Astrocyte of the spinal cord (primary cell): ENCODE results near the gene GLS.
"Not testable (repeated sequence)": the region's sequence is repeated elsewhere in the genome, so short reads cannot be mapped to it uniquely, and the experiment has no call there.

ENCODE experiments used
- DNase-seq: peaks from one replicate; pipeline ENCODE4 v3.0.0; 2011; ENCODE audit warnings: low read depth, low spot score
- H3K4me3 ChIP-seq: 2 replicates; pipeline ENCODE4 v1.5.1; 2011; ENCODE audit warnings: low read depth, mild to moderate bottlenecking, low read length, moderate library complexity
- CTCF ChIP-seq: IDR thresholded peaks from 2 replicates; pipeline ENCODE4 v1.5.1; 2012; ENCODE audit warnings: low read depth, mild to moderate bottlenecking, low read length, inconsistent platforms
- in situ Hi-C: cut with HindIII; loops from 2 replicates; pipeline ENCODE4 v1.10.0; 2017; ENCODE audit warnings: low sequenced_read_pairs

GLS gene

GRCh38 chr2:190882856-190883582 lies 2.4 kb downstream of the GLS start:
- DNase-seq, result no peak
- in situ Hi-C loops, result no loop called here
- H3K4me3 ChIP-seq, result peak overlapping the region; percentile 86
- TF ChIP-seq CTCF, result no peak

- DNase-seq, in situ Hi-C loops, H3K4me3 ChIP-seq: not testable (repeated sequence)
Observed at GRCh38 chr2:190885844-190886243, 5.2 kb downstream of the GLS start.

- H3K4me3 ChIP-seq, result no peak overlapping the region
- in situ Hi-C loops, result no loop called here
- DNase-seq, result no peak
- TF ChIP-seq CTCF, result no peak
Observed at GRCh38 chr2:190887089-190887488, 6.5 kb downstream of the GLS start.

GRCh38 chr2:190888449-190888848 lies 7.8 kb downstream of the GLS start:
- no peak overlapping the region for H3K4me3 ChIP-seq
- in situ Hi-C loops, result no loop called here
- DNase-seq, result no peak
- no peak for TF ChIP-seq CTCF

GRCh38 chr2:190889175-190889943 lies 8.7 kb downstream of the GLS start:
- TF ChIP-seq CTCF, result no peak
- in situ Hi-C loops, result no loop called here
- no peak for DNase-seq
- H3K4me3 ChIP-seq, result no peak overlapping the region

- H3K4me3 ChIP-seq, result no peak overlapping the region
- in situ Hi-C loops, result no loop called here
- no peak for DNase-seq
- TF ChIP-seq CTCF, result no peak
Observed at GRCh38 chr2:190891372-190891771, 10.8 kb downstream of the GLS start.

- DNase-seq, result no peak
- TF ChIP-seq CTCF, result no peak
- H3K4me3 ChIP-seq, result no peak overlapping the region
- in situ Hi-C loops, result no loop called here
Observed at GRCh38 chr2:190891889-190892288, 11.3 kb downstream of the GLS start.
